DOHH2 (cell line): Measurements from ENCODE around the gene EPB41L4B.

Experiments used
- H3F3A ChIP-seq: fragments of 200-600 bp; sonication (generic), shearing (Covaris generic); 2 replicates; pipeline ENCODE4 v1.6.0; 2016; ENCODE audit warnings: antibody characterized with exemption, mild to moderate bottlenecking; ENCODE audit not compliant: control insufficient read depth, insufficient read depth
- H3K27ac ChIP-seq: fragments of 200-600 bp; sonication (generic); 2 replicates; pipeline ENCODE4 v1.5.1; 2014; ENCODE audit warnings: low read depth, mild to moderate bottlenecking, low read length, moderate library complexity
- H3K27me3 ChIP-seq: fragments of 200-600 bp; sonication (generic); 2 replicates; pipeline ENCODE4 v1.6.1; 2014; ENCODE audit warnings: mild to moderate bottlenecking, low read length, mixed read lengths; ENCODE audit not compliant: control insufficient read depth
- H3K36me3 ChIP-seq: fragments of 200-600 bp; sonication (generic); 2 replicates; pipeline ENCODE4 v1.6.1; 2014; ENCODE audit warnings: mild to moderate bottlenecking, low read length, moderate library complexity, mixed read lengths; ENCODE audit not compliant: control insufficient read depth
- H3K4me1 ChIP-seq: fragments of 200-600 bp; sonication (generic); 2 replicates; pipeline ENCODE4 v1.6.1; 2014; ENCODE audit warnings: mild to moderate bottlenecking, low read length, mixed read lengths; ENCODE audit not compliant: control insufficient read depth
- H3K4me2 ChIP-seq: fragments of 200-600 bp; sonication (generic); 2 replicates; pipeline ENCODE4 v1.6.0; 2014; ENCODE audit warnings: mild to moderate bottlenecking, low read length, moderate library complexity
- H3K4me3 ChIP-seq: fragments of 200-600 bp; sonication (generic); 2 replicates; pipeline ENCODE4 v1.5.1; 2014; ENCODE audit warnings: mild to moderate bottlenecking, low read length, mixed read lengths
- H3K79me2 ChIP-seq: fragments of 200-600 bp; sonication (generic); 2 replicates; pipeline ENCODE4 v1.6.1; 2014; ENCODE audit warnings: mild to moderate bottlenecking, low read length, mixed read lengths; ENCODE audit not compliant: control insufficient read depth
- H3K9me2 ChIP-seq: fragments of 200-600 bp; sonication (generic); replicated peaks from 2 replicates; pipeline ENCODE4 v1.6.1; 2014; ENCODE audit warnings: mild to moderate bottlenecking, low read length, mixed read lengths; ENCODE audit not compliant: control insufficient read depth
- H3K9me3 ChIP-seq: fragments of 200-600 bp; sonication (generic); 2 replicates; pipeline ENCODE4 v1.6.1; 2014; ENCODE audit warnings: antibody characterized with exemption, low read length, mixed read lengths; ENCODE audit not compliant: control insufficient read depth, insufficient read depth
- H4K20me1 ChIP-seq: fragments of 200-600 bp; sonication (generic); 2 replicates; pipeline ENCODE4 v1.6.0; 2014; ENCODE audit warnings: low read depth, mild to moderate bottlenecking, antibody characterized with exemption, low read length, moderate library complexity; ENCODE audit not compliant: control insufficient read depth, insufficient read depth
- EZH2phosphoT487 ChIP-seq: fragments of 200-600 bp; sonication (generic); IDR thresholded peaks from 2 replicates; pipeline ENCODE4 v1.6.1; 2017; ENCODE audit warnings: borderline replicate concordance, mild to moderate bottlenecking, antibody characterized with exemption, low read length, moderate library complexity, mixed read lengths
- TF ChIP-seq, protein P1 (sequence below): fragments of 200-600 bp; sonication (generic); IDR thresholded peaks from one replicate; pipeline ENCODE4 v1.5.1; 2014; ENCODE audit warnings: antibody characterized with exemption, mild to moderate bottlenecking, low read depth, low read length; ENCODE audit not compliant: poor library complexity, severe bottlenecking

The EPB41L4B gene

DNA sequence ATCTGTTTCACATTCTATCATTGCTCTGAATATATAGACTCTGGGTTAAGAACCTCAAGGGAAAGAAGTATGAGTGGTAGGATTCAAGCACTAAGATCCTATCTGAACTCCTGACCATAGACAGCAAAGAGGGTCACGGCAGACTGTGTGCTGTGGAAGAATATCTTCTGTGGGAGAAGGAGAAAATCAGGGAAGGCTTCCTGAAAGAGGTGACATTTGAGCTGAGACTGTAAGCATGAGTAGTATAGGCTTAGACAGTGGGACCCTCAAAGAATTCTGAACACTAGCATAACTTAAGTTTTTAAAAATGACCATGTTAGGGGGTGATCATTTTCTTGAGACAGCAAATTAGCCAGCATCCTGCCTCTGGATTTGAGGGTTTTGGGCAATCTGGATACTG is 157.7 kb downstream of the EPB41L4B start:
- Histone ChIP-seq H3K27me3 (no peaks in the 10 kb centered on the region; the same call in 1 of the 2 replicates), H3F3A (no peaks in the 10 kb centered on the region), H3K4me2 (no peak overlapping the region), H3K4me3 (no peak overlapping the region), H3K9me2 (no peaks in the 10 kb centered on the region), H3K27ac (no peak overlapping the region), H3K36me3 (no peaks in the 10 kb centered on the region), H3K79me2 (no peaks in the 10 kb centered on the region), H4K20me1 (no peaks in the 10 kb centered on the region), H3K4me1 (peaks cover 6% of the 10 kb centered on the region), H3K9me3 (no peaks in the 10 kb centered on the region)
- TF ChIP-seq, protein P1, sequence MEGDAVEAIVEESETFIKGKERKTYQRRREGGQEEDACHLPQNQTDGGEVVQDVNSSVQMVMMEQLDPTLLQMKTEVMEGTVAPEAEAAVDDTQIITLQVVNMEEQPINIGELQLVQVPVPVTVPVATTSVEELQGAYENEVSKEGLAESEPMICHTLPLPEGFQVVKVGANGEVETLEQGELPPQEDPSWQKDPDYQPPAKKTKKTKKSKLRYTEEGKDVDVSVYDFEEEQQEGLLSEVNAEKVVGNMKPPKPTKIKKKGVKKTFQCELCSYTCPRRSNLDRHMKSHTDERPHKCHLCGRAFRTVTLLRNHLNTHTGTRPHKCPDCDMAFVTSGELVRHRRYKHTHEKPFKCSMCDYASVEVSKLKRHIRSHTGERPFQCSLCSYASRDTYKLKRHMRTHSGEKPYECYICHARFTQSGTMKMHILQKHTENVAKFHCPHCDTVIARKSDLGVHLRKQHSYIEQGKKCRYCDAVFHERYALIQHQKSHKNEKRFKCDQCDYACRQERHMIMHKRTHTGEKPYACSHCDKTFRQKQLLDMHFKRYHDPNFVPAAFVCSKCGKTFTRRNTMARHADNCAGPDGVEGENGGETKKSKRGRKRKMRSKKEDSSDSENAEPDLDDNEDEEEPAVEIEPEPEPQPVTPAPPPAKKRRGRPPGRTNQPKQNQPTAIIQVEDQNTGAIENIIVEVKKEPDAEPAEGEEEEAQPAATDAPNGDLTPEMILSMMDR: no peak
- no peak for TF ChIP-seq EZH2phosphoT487

DNA sequence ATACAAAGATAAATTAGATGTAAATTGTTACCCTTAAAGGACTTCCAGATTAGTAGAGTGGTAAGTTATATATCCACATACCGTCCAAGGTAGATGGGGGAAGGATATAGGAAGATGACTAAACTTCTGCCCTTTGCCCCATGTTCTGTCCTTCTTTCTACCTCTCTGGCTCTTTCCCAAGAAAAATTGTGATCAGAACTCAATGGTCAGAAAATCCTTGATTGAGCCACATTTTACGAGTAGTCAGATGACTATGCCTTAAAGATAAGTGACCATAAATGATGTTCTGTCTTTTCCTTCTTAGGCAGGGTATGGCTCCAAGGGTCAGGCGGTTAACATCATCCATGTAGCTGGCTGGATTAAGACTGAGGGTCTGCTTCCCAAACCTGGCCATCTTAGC is 158.2 kb downstream of the EPB41L4B start:
- H3K4me1 ChIP-seq: peaks cover 6% of the 10 kb centered on the region
- H4K20me1 ChIP-seq: no peaks in the 10 kb centered on the region
- no peaks in the 10 kb centered on the region for H3F3A ChIP-seq
- no peak overlapping the region for H3K27ac ChIP-seq
- H3K4me2 ChIP-seq: no peak overlapping the region
- no peak overlapping the region for H3K4me3 ChIP-seq
- no peaks in the 10 kb centered on the region for H3K79me2 ChIP-seq
- TF ChIP-seq EZH2phosphoT487: no peak
- no peaks in the 10 kb centered on the region; the same call in 1 of the 2 replicates for H3K27me3 ChIP-seq
- H3K9me2 ChIP-seq: no peaks in the 10 kb centered on the region
- H3K36me3 ChIP-seq: no peaks in the 10 kb centered on the region
- H3K9me3 ChIP-seq: no peaks in the 10 kb centered on the region

DNA sequence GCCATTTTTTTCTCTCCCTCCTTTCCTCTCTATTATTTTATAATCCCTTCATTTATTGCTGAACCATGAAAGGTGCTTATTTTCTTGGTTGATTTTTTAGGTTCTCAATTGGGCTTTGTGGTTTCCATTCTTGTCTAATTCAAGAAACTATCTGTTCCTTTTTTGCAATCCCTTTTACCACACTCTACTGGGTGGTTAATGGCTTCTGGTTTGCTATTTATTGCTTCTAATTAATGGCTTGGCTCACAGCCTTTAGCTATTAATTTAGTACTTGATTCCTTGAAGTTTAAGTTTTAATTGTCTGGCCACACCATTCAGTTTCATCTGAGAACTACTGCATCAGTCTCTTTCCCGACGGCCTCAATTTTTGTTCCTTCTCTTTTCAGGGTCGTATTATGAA is 159.4 kb downstream of the EPB41L4B start:
- Histone ChIP-seq H3K4me2 (no peak overlapping the region), H3K9me2 (no peaks in the 10 kb centered on the region), H3K27ac (no peak overlapping the region), H3F3A (no peaks in the 10 kb centered on the region), H3K79me2 (no peaks in the 10 kb centered on the region), H3K4me1 (peaks cover 6% of the 10 kb centered on the region), H4K20me1 (no peaks in the 10 kb centered on the region), H3K36me3 (no peaks in the 10 kb centered on the region), H3K27me3 (no peaks in the 10 kb centered on the region; the same call in 1 of the 2 replicates), H3K9me3 (no peaks in the 10 kb centered on the region), H3K4me3 (no peak overlapping the region)
- TF ChIP-seq EZH2phosphoT487: no peak
- TF ChIP-seq, protein P1: no peak

DNA sequence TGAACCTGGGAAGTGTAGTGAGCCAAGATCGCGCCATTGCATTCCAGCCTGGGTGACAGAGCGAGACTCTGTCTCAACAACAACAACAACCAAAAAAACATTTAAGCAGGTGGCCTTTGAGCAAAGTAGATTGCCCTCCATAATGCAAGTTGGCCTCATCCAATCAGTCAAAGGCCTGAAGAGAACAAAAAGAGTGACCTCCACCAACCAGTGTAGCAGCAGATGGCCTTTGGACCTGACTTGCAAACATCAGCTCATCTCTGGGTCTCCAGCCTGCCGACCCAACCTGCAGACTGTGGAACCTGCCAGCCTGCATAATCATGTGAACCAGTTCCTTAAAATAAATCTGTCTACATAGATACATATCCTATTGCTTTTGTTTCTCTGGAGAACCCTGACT is 161.3 kb downstream of the EPB41L4B start:
- no peaks in the 10 kb centered on the region for H4K20me1 ChIP-seq
- no peaks in the 10 kb centered on the region; the same call in 1 of the 2 replicates for H3K27me3 ChIP-seq
- H3K9me3 ChIP-seq: no peaks in the 10 kb centered on the region
- peaks cover 6% of the 10 kb centered on the region for H3K4me1 ChIP-seq
- no peaks in the 10 kb centered on the region for H3K79me2 ChIP-seq
- H3K4me3 ChIP-seq: no peak overlapping the region
- TF ChIP-seq EZH2phosphoT487: no peak
- TF ChIP-seq, protein P1: no peak
- no peaks in the 10 kb centered on the region for H3F3A ChIP-seq
- H3K4me2 ChIP-seq: no peak overlapping the region
- no peaks in the 10 kb centered on the region for H3K36me3 ChIP-seq
- no peaks in the 10 kb centered on the region for H3K9me2 ChIP-seq
- H3K27ac ChIP-seq: no peak overlapping the region
